ENCODE measurements around the gene CES3. TPM values are rescaled to one million over a fixed set of nuclear protein-coding genes. Genes with fewer than 3 reads are reported as not detected.

Gene CES3
- total RNA-seq, 4 donors from 2014 or later = 0.13 to 1.3 (median 0.22) TPM; not detected in 1

DNA sequence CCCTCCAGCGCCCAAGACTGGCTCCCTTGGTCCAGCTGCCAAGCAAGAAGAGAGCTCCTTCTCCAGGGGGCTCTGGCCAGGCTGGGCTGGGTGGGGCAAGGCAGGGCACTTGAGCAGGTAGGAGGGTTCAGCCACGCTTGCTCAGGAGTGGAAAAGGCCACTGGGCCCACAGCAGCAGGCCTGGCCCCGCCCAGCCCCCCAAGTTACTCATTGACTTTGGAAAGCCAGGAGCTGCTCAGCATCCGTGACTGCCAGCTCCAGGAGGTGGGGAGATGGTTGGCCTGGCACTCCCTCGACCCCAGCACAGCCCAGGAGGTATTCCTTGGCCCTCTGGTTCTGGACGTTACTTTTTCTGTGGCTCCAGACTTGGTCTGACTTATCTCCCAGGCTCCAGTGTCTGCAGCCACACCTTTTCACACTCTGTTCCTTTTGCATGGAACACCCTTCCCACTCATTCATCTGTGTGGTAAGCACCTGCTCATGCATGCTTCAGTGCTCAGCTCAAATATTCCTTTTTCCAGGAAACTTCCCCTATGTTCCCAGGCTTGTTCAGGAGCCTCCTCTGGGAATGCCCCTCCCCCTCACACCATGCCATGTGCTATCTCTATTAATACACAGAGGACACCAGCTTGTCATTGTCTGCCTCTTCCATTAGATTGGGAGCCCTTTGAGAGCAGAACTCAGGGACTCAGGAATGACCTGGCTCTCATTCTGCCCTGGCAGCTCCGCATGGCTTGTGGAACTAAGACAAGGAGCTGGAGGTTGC lies 42.1 kb upstream of the CES3 start, which contains the start of gene CDH16:
TSS of gene CDH16 (minus strand) at position 83 of the 766 bp plus-strand sequence. CDS start 820 bp downstream, outside the sequence.
- intact Hi-C loops (cut with DNase I) = no loop called here
- no peak within 1 kb of the TSS for H3K4me3 ChIP-seq (replicated peaks in 1 of 3)
- H3K36me3 ChIP-seq = no peaks in the 10 kb centered on the region
- H3K9me3 ChIP-seq = no peaks in the 10 kb centered on the region
- no peaks in the 10 kb centered on the region for H3K27me3 ChIP-seq
- peak within 1 kb of the TSS; percentile 91 to 97 (median 97) for H3K27ac ChIP-seq
- DNase-seq = peak; percentile 95 to 98
- TF ChIP-seq, protein P1, sequence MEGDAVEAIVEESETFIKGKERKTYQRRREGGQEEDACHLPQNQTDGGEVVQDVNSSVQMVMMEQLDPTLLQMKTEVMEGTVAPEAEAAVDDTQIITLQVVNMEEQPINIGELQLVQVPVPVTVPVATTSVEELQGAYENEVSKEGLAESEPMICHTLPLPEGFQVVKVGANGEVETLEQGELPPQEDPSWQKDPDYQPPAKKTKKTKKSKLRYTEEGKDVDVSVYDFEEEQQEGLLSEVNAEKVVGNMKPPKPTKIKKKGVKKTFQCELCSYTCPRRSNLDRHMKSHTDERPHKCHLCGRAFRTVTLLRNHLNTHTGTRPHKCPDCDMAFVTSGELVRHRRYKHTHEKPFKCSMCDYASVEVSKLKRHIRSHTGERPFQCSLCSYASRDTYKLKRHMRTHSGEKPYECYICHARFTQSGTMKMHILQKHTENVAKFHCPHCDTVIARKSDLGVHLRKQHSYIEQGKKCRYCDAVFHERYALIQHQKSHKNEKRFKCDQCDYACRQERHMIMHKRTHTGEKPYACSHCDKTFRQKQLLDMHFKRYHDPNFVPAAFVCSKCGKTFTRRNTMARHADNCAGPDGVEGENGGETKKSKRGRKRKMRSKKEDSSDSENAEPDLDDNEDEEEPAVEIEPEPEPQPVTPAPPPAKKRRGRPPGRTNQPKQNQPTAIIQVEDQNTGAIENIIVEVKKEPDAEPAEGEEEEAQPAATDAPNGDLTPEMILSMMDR (IDR thresholded peaks at IDR 0.05) = no peak
- peak in 1 of 2 donors; percentile 52 for TF ChIP-seq POLR2A (IDR thresholded peaks at IDR 0.05)
- peaks cover 44 to 63% of the 10 kb centered on the region in 2 donors for H3K4me1 ChIP-seq
- WGBS, 2 donors = 20 to 38% methylated on average over 6 to 7 of the region's 7 CpGs

DNA sequence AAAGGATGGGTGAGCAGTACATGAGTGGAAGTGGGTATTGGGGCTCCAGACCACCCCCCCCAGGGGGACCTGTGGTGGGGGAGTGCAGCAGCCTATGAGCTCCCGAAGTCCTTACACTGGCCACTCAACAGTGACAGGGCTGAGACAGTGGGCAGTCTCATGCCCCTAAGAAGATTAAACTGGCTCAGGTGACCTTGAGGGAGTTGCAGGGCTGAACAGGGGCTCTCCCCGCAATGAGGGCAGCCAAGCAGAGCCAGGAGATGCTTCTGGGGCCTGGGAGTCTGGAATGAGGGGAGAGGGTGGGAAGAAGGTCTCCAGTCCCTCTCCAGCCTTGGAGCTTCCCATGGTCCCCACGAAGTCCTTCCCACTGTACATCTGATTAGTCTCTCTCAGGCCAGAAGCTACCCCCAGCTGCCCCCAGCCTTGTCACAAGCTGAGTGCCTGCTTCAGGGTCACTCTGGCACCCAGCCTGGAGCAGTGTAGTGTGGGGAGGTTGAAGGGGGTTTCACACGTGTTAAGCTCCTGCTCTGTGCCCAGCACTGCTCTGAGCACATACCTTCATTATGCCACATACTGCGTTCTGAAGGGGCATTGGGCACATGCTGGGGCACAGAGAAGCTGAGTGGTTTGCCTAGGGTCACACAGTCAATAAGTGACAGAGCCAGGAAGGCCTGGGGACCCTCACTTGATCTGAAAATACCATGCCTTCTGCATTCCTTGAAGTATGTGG lies 41.3 kb upstream of the CES3 start:
- H3K4me3 ChIP-seq (replicated peaks in 1 of 3) = no peak overlapping the region
- H3K9me3 ChIP-seq = no peaks in the 10 kb centered on the region
- intact Hi-C loops (cut with DNase I) = no loop called here
- no peak for TF ChIP-seq POLR2A (IDR thresholded peaks at IDR 0.05)
- TF ChIP-seq, protein P1 (IDR thresholded peaks at IDR 0.05) = no peak
- H3K27ac ChIP-seq = peak overlapping the region; percentile 91 to 97 (median 97)
- H3K36me3 ChIP-seq = no peaks in the 10 kb centered on the region
- WGBS, 2 donors = 14 to 45% methylated on average over 2 to 3 of the region's 5 CpGs
- H3K27me3 ChIP-seq = no peaks in the 10 kb centered on the region
- H3K4me1 ChIP-seq = peaks cover 51 to 69% of the 10 kb centered on the region in 2 donors
- peak; percentile 69 to 85 for DNase-seq

DNA sequence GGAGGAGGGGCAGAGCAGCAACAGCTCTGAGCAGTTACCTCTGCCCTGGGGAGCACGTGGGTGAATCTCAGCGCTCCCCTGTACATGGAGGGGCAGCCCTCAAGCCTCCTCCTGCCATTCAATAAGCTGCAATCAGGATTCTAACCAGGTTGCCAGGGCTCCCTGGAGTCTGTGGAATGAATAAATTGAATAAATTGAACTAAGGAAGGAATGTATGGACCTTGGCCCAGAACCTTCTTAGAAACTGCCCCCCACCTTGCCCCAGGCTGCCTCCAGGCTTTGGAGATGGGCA lies 40.8 kb upstream of the CES3 start:
- no peak for DNase-seq
- Histone ChIP-seq H3K27ac (peak overlapping the region; percentile 91 to 97 (median 97)), H3K36me3 (no peaks in the 10 kb centered on the region), H3K27me3 (no peaks in the 10 kb centered on the region), H3K4me3 (replicated peaks in 1 of 3) (no peak overlapping the region), H3K4me1 (peaks cover 53 to 74% of the 10 kb centered on the region in 2 donors), H3K9me3 (no peaks in the 10 kb centered on the region)
- intact Hi-C loops (cut with DNase I) = no loop called here
- no CpG with 5 or more reads among the region's 2 CpGs for WGBS, 2 donors
- no peak for TF ChIP-seq POLR2A (IDR thresholded peaks at IDR 0.05)

DNA sequence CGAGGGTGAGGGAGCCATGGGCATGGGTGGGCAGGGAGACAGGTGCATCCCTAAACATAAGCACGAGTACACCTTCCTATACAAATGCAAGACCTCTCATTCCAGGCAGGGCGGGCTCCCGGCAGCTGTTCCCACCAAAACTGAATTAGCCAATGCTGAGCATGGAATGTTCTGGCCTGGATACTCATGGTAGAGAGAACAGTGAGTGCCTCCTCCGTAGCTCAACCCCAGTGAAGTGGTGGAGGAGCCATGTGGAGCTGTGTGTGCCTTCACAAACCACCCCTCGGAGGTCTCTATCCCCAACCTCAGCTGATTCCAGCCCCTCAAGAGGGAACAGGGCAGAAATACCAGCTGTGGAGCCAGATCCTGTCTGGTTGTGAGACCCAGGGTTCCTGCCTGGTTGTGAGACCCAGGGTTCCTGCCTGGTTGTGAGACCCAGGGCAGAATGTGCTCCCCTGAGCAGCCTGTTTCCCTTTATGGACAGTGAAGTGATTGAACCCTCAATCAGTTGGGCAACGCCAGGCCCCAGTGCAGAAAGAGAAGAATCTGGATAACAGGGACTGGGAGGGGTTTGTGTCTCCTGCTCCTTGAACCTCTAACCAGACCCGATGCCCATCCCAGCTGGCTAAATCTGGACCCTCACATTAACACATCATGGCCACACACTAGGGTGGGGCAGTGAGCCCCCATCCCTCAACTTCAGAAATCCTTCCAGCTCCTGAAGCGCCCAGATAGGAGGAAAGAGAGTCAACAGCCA lies 40.0 kb upstream of the CES3 start:
- H3K9me3 ChIP-seq = no peaks in the 10 kb centered on the region
- 73 to 76% methylated on average over 8 to 9 of the region's 9 CpGs for WGBS, 2 donors
- peak; percentile 31 to 41 for DNase-seq
- H3K36me3 ChIP-seq = no peaks in the 10 kb centered on the region
- no peaks in the 10 kb centered on the region for H3K27me3 ChIP-seq
- H3K4me1 ChIP-seq = peaks cover 58 to 83% of the 10 kb centered on the region in 2 donors
- TF ChIP-seq, protein P1 (IDR thresholded peaks at IDR 0.05) = no peak
- TF ChIP-seq POLR2A (IDR thresholded peaks at IDR 0.05) = no peak
- H3K27ac ChIP-seq = peak overlapping the region; percentile 67 to 91 (median 88)
- intact Hi-C loops (cut with DNase I) = no loop called here
- no peak overlapping the region for H3K4me3 ChIP-seq (replicated peaks in 1 of 3)

DNA sequence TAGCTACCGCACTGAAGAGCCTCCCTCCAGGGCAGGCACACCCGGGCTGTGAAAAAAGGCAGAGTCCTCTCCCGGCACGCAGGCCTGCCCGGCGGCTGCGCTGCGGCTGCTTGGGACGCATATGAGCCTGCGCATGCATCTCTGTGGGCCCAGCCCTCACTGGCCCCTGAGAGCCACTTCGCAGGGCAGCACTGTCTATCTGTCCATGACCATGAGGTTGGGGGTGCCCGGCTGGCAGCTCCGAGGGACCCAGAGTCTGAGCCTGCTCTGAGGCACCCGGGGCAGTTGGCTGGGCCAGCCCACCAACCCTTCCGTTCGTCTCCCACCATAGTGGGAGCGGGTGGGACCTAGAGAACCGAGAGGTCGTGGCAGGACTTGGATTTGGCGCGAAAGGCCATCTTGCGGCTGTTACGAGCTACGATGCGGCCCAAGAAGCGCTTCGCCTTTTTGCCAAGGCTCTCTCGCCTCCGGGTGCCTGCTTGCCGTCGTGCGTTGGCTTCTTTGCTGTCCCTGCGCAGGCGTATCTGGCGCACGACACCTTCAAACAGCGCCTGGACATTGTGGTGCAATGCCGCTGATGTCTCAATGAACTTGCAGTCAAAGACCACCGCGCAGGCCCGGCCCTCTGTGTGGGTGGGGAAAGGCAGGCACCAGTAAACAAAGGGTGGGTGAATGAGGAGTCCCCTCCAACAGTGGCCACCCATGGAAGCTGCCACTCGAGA lies 39.2 kb upstream of the CES3 start:
- H3K4me1 ChIP-seq = peaks cover 58 to 91% of the 10 kb centered on the region in 2 donors
- H3K9me3 ChIP-seq = no peaks in the 10 kb centered on the region
- H3K36me3 ChIP-seq = no peaks in the 10 kb centered on the region
- WGBS, 2 donors = 83 to 87% methylated on average over 28 to 36 of the region's 42 CpGs
- intact Hi-C loops (cut with DNase I) = no loop called here
- no peak for DNase-seq
- H3K27ac ChIP-seq = peak overlapping the region; percentile 67 to 91 (median 88)
- no peaks in the 10 kb centered on the region for H3K27me3 ChIP-seq
- no peak overlapping the region for H3K4me3 ChIP-seq (replicated peaks in 1 of 3)
- TF ChIP-seq, protein P1 (IDR thresholded peaks at IDR 0.05) = no peak
- TF ChIP-seq POLR2A (IDR thresholded peaks at IDR 0.05) = no peak

All from thyroid gland (tissue), 4 donors.